BE2C (cell line): ENCODE data around the gene APLF. TPM values are rescaled to one million over a fixed set of nuclear protein-coding genes. Genes with fewer than 3 reads are reported as not detected.

Source experiments
- DNase-seq: peaks from one replicate; pipeline ENCODE4 v3.0.0-alpha.2; 2020
- H3K27me3 ChIP-seq: fragments of 250-450 bp; sonication (Bioruptor Pico); 2 replicates; pipeline ENCODE4 v1.5.1; 2020; ENCODE audit warnings: mild to moderate bottlenecking
- H3K36me3 ChIP-seq: fragments of 250-450 bp; sonication (Bioruptor Pico); 2 replicates; pipeline ENCODE4 v1.5.1; 2020; ENCODE audit warnings: mild to moderate bottlenecking
- H3K4me1 ChIP-seq: fragments of 250-450 bp; sonication (Bioruptor Pico); 2 replicates; pipeline ENCODE4 v1.5.1; 2020
- H3K4me3 ChIP-seq: 2 replicates; pipeline ENCODE4 v1.5.1; 2011; ENCODE audit warnings: low read depth, low read length
- H3K9me3 ChIP-seq: fragments of 250-450 bp; sonication (Bioruptor Pico); 2 replicates; pipeline ENCODE4 v1.5.1; 2020
- polyA plus RNA-seq: library from polyadenylated mRNA; unstranded; fragments of >200 nt; gene quantifications from one replicate; pipeline ENCODE4 v1.2.1, GENCODE V29; 2012; ENCODE audit warnings: low read depth, missing spikeins; ENCODE audit not compliant: insufficient read length, insufficient read depth
- TF ChIP-seq, protein P1 (sequence below): IDR thresholded peaks from 2 replicates; pipeline ENCODE4 v1.5.1; 2012; ENCODE audit warnings: mild to moderate bottlenecking, low read depth, low read length

APLF gene, protein sequence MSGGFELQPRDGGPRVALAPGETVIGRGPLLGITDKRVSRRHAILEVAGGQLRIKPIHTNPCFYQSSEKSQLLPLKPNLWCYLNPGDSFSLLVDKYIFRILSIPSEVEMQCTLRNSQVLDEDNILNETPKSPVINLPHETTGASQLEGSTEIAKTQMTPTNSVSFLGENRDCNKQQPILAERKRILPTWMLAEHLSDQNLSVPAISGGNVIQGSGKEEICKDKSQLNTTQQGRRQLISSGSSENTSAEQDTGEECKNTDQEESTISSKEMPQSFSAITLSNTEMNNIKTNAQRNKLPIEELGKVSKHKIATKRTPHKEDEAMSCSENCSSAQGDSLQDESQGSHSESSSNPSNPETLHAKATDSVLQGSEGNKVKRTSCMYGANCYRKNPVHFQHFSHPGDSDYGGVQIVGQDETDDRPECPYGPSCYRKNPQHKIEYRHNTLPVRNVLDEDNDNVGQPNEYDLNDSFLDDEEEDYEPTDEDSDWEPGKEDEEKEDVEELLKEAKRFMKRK
- 0.36 TPM for polyA plus RNA-seq

- TF ChIP-seq, protein P1, sequence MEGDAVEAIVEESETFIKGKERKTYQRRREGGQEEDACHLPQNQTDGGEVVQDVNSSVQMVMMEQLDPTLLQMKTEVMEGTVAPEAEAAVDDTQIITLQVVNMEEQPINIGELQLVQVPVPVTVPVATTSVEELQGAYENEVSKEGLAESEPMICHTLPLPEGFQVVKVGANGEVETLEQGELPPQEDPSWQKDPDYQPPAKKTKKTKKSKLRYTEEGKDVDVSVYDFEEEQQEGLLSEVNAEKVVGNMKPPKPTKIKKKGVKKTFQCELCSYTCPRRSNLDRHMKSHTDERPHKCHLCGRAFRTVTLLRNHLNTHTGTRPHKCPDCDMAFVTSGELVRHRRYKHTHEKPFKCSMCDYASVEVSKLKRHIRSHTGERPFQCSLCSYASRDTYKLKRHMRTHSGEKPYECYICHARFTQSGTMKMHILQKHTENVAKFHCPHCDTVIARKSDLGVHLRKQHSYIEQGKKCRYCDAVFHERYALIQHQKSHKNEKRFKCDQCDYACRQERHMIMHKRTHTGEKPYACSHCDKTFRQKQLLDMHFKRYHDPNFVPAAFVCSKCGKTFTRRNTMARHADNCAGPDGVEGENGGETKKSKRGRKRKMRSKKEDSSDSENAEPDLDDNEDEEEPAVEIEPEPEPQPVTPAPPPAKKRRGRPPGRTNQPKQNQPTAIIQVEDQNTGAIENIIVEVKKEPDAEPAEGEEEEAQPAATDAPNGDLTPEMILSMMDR, result no peak
- H3K36me3 ChIP-seq, result no peaks in the 10 kb centered on the region
- peak; percentile 90 for DNase-seq
- H3K4me3 ChIP-seq, result peak within 1 kb of the TSS; percentile 69
- no peaks in the 10 kb centered on the region for H3K9me3 ChIP-seq
- no peaks in the 10 kb centered on the region for H3K4me1 ChIP-seq
- H3K27me3 ChIP-seq, result no peaks in the 10 kb centered on the region
Observed at GRCh38 chr2:68467077-68467960, at the start of gene APLF, which contains the start of gene FBXO48. TSS of gene APLF (plus strand) at chr2:68467585. CDS start at chr2:68467732, 147 bp downstream. TSS of gene FBXO48 (minus strand) at chr2:68467294. CDS start at chr2:68465145, 2,149 bp downstream.

DNA sequence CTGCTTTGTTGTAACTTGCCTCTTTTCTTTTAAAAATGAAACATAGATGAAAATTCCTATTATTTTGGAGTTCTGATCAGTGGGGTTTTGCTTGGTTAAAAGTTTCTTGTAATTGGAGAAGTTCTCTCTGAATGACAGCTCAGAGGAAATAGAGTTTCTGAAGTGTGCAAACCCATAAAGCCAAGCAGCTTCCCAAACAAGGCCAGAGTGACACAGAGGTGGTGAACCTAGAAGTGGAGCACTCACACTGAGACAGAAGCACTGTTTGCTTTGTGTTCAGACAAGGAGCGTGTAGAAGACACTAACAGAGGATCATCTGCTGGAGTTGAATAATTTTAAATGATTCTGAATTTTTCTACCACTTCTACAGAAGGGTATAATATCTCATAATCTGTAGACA is 49.5 kb upstream of the APLF start:
- DNase-seq, result no peak
- Histone ChIP-seq H3K4me1 (no peaks in the 10 kb centered on the region), H3K27me3 (no peaks in the 10 kb centered on the region), H3K36me3 (no peaks in the 10 kb centered on the region), H3K9me3 (no peaks in the 10 kb centered on the region), H3K4me3 (no peak overlapping the region)
- TF ChIP-seq, protein P1, result no peak

DNA sequence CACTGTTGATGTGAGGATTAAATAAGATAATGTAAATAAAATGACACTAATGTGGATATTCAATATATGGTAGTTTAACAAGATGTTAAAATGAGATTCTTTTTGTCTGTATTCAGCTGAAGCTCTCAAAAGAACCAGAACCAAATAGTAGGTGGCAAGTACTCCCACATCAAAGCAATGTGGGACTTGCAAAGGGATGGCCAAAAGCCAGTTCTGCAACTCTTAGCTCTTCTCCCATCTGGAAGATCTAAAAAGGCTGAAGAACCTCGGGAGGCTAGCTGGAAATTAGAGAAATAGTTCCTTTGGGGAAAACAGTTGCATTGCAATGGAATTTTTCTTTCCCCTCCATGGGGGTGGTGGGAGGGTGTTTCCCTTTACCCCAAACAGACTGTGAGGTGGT is 49.0 kb upstream of the APLF start:
- TF ChIP-seq, protein P1, result no peak
- H3K4me3 ChIP-seq, result no peak overlapping the region
- H3K4me1 ChIP-seq, result no peaks in the 10 kb centered on the region
- H3K36me3 ChIP-seq, result no peaks in the 10 kb centered on the region
- H3K9me3 ChIP-seq, result no peaks in the 10 kb centered on the region
- DNase-seq, result no peak
- H3K27me3 ChIP-seq, result no peaks in the 10 kb centered on the region

DNA sequence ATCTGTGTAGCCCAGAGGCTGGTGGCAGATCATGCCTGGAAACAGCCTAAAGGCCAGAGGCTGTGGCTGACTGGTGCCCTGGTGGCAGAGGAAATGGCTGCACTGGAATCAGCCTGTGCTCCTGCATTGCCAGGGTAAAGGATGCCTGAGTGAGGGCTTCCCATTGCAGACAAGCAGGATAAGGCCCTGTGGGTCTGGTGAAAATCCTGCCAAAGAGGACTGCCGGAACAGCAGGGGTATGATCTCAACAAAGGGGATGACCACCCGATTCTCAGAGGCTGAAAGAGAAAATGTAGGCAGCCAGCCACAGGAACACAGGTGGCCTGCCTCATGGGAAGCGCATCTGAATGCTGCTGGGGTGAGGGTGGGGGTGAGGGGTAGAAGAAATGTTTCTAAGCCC is 48.5 kb upstream of the APLF start:
- TF ChIP-seq, protein P1, result no peak
- DNase-seq, result no peak
- H3K4me3 ChIP-seq, result no peak overlapping the region
- H3K9me3 ChIP-seq, result no peaks in the 10 kb centered on the region
- no peaks in the 10 kb centered on the region for H3K4me1 ChIP-seq
- H3K36me3 ChIP-seq, result no peaks in the 10 kb centered on the region
- no peaks in the 10 kb centered on the region for H3K27me3 ChIP-seq

GRCh38 chr2:68420254-68420910 is 47.0 kb upstream of the APLF start:
- H3K9me3 ChIP-seq, result no peaks in the 10 kb centered on the region
- H3K4me3 ChIP-seq, result no peak overlapping the region
- H3K27me3 ChIP-seq, result no peaks in the 10 kb centered on the region
- H3K4me1 ChIP-seq, result no peaks in the 10 kb centered on the region
- H3K36me3 ChIP-seq, result no peaks in the 10 kb centered on the region
- DNase-seq, result no peak
- TF ChIP-seq, protein P1, result no peak
